Endometrium (tissue), 2 donors: ENCODE results near the gene PLEKHG4B.
"Not testable (repeated sequence)": the region's sequence is repeated elsewhere in the genome, so short reads cannot be mapped to it uniquely, and the experiment has no call there.

Experiments used
- FAIRE-seq: peaks from 2 replicates; lab custom pipeline; 2012; peaks lifted over from hg19 to GRCh38; lab: Jason Lieb, UNC
- donor health status: control.
- donor health status: control.

Gene PLEKHG4B

DNA sequence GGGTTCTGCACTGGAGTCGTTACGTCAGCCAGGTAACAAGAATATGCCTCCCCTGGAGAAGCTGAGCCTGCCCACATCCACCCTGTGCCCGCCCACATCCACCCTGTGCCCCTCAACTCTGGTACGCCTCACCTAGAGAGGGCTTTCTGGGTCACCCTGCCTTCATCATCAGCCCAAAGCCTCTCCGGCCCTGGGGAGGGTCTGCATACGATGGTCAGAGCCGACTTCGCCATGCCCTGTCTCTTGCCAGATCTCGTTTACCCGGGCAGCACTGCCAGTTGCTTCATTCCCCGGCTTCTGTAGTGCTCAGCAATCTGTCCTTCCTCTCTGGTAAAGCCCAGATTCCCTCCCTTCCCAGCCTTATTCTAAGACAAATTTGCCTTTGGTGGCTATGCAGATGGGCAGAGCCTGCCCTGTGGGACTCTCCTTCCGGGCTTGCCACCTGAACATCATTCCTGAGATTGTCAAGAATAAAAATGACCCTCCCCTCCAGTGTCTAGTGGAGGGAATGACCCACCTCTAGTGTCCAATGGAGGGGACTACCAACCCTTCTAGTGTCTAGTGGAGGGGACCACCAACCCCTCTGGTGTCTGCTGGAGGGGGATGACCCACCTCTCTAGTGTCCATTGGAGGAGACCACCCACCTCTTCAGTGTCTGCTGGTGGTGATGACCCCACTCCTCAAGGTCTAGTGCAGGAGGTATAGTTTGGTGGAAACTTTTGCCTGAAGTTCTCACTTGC is 3.4 kb downstream of the PLEKHG4B start:
- no peak for FAIRE-seq

- FAIRE-seq, result no peak
Observed at GRCh38 chr5:96976-97660, 5.2 kb downstream of the PLEKHG4B start.

- no peak for FAIRE-seq
Observed at GRCh38 chr5:99815-100214, 7.8 kb downstream of the PLEKHG4B start.

- FAIRE-seq, result no peak
Observed at GRCh38 chr5:102411-103043, 10.6 kb downstream of the PLEKHG4B start.

DNA sequence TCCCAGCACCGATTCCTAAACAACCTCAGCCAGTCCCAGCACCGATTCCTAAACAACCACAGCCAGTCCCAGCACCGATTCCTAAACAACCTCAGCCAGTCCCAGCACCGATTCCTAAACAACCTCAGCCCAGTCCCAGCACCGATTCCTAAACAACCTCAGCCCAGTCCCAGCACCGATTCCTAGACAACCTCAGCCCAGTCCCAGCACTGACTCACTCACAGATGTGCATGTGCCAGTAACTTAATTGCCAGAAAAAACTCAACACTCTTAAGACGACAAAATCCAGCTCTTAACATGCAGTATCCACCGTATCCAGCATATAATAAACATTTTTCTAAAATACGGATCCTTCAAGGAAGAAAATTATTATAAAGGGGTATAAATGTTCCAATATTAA is 12.1 kb downstream of the PLEKHG4B start:
- FAIRE-seq, result not testable (repeated sequence)

DNA sequence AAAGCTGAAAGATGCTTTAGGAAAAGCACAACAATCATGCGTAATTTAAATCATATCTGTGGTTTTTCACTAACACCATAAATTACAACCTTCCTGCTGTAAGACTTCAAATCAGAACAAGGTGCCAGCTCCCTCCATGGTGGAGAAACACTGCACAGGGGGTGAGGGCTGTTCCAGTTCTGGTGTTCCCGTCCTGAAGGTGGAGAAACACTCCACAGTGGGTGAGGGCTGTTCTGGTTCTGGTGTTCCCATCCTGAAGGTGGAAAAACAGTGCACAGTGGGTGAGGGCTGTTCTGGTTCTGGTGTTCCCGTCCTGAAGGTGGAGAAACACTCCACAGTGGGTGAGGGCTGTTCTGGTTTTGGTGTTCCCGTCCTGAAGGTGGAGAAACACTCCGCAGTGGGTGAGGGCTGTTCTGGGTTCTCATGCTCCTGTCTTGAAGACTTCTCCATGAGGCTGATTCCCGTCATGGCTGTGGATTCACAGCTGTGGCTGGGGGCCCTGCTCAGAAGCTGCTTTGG is 12.9 kb downstream of the PLEKHG4B start:
- FAIRE-seq, result no peak

DNA sequence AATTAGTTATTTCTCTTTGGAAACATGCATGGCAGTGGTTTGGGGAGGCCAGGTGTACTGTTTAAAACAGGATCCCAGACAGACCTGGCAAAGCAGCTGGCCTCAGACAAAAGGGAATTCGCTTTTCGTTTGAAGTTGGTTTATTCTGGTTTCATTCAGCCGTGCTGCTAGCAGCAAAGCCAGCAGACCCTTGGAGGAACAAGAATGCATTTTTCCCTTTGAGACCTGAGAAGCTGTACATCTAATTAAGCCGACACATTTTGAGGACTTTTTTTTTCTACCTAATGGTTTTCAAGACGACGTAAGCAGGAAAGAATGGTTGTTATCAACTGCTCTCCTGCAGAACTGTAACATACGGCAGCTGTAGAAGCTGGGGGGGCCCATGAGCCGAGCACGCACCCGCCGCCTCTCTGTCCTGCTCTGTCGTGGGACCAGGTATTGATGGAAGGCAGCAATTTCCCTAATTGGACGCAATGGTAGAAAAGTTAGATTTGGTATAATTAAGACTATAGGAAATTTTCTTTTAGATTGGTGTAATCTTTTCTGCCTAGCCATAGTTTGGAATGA is 13.6 kb downstream of the PLEKHG4B start:
- no peak for FAIRE-seq

- FAIRE-seq, result no peak
Observed at GRCh38 chr5:106587-106986, 14.6 kb downstream of the PLEKHG4B start.

DNA sequence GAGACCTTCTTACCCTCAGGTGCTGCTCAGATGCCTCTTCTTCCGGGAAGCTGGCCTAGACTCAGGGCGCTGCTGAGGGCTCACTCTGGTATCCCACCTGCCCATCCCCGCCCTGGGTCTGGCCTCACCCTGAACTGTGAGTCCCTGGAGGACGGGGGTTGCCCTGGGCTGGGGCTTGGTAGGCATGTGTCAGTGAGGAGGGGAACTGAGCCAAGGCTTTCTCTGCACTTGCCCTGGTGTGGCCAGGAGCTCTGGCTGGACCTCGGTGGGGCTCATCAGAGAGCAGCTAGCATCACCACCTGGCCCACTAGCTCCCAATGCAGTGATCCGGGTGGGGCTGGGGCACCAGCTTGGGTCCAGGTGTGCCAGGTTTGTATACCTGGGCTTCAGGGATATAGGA is 15.6 kb downstream of the PLEKHG4B start:
- no peak for FAIRE-seq

DNA sequence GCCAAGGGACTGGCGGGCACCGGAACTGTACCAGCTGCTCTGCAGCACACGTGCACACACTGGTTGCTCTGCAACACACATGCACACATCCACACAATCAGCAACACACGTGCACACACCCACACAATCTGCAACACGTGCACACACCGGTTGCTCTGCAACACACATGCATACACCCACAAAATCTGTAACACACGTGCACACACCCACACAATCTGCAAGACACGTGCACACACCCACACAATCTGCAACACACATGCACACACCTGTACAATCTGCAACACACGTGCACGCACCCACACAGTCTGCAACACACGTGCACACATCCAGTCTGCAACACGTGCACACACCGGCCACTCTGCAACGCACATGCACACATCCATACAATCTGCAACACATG is 17.9 kb downstream of the PLEKHG4B start:
- no peak for FAIRE-seq

GRCh38 chr5:110270-110888 is 18.4 kb downstream of the PLEKHG4B start:
- no peak for FAIRE-seq

DNA sequence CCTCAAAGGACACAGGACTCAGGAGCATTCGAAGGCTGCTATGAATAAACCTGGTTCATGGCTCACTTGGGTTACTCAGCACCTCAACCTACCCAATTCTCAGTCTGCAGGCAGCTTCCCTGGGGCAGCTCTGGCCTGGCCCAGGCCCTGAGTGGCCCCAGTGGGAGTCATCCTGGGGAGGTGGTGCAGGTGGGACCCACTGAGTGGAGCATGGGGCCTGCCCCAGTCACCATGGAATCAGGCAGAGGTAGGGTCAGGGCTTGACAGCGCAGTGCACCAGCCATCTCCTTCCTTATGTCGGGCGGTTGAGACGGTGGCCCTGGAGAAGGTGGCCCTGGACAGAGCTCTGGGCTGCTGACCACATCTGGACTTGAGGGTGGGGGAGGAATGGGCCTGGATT is 19.2 kb downstream of the PLEKHG4B start:
- no peak for FAIRE-seq

GRCh38 chr5:119486-120097 is 27.6 kb downstream of the PLEKHG4B start:
- FAIRE-seq, result no peak

DNA sequence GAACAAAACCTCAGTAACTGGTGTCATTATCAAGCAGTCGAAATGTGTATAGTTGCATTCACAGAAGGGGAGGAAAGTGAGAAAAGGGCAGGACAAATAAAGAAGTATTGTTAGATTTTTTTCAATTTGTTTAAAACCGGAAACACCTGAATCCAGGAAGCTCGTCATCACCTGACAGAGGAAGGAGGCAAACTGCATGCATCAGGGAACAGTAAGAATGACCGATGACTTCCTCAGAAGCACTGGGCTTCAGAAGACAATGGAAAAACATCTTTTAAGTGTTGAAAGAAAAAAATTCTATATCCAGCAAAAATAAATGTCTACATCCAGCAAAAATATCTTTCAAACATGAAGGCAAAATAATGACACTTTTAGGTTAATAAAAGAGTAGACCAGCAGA is 29.5 kb downstream of the PLEKHG4B start:
- no peak for FAIRE-seq

- FAIRE-seq, result no peak
Observed at GRCh38 chr5:125815-126214, 33.8 kb downstream of the PLEKHG4B start.

- no peak for FAIRE-seq
Observed at GRCh38 chr5:126806-127205, 34.8 kb downstream of the PLEKHG4B start.

GRCh38 chr5:127886-128285 is 35.9 kb downstream of the PLEKHG4B start:
- no peak for FAIRE-seq

GRCh38 chr5:128446-128845 is 36.5 kb downstream of the PLEKHG4B start:
- FAIRE-seq, result no peak

GRCh38 chr5:129148-129547 is 37.2 kb downstream of the PLEKHG4B start:
- no peak for FAIRE-seq

- FAIRE-seq, result no peak
Observed at GRCh38 chr5:129820-130219, 37.9 kb downstream of the PLEKHG4B start.

DNA sequence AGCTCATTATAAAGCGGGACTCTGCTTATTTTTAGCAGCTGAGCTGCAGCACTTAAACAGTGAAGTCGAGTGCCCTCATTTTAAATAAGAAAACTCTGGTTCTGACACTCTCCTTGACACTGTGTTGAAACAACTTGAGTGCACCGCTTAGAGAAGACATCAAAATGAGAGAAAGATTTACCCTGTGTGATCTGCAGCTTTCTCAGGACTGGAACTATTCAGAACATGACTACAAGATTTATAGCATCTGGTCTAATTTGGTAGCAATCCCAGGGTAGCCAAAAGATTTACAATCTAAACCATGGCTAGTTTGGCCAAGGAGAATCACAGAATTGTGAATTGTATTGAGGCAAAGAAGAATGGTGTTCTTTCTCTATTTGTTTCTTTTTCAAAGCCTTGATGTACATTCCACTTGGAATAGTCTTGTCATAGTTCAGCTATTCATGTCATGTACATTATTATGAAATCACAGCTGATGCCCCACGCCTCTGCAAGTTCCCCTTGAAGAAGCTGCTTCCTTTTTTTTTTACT is 38.7 kb downstream of the PLEKHG4B start:
- no peak for FAIRE-seq

GRCh38 chr5:136901-137300 is 44.9 kb downstream of the PLEKHG4B start:
- no peak for FAIRE-seq
